ENCODE measurements around the gene SUMO2. TPM values are rescaled to one million over a fixed set of nuclear protein-coding genes. Genes with fewer than 3 reads are reported as not detected.

Gene SUMO2
- total RNA-seq, 1 donor: 92.6 TPM

GRCh38 chr17:75228305-75228704 is 45.5 kb upstream of the SUMO2 start:
- peaks cover 8% of the 10 kb centered on the region for H4K20me1 ChIP-seq (ENCODE audit: insufficient read depth, low read length)
- no peak for DNase-seq (ENCODE audit: insufficient read length, low spot score, missing footprints)
- H3K4me1 ChIP-seq (ENCODE audit: insufficient read depth, low read length): no peaks in the 10 kb centered on the region
- peaks cover 62% of the 10 kb centered on the region for H3K36me3 ChIP-seq (ENCODE audit: insufficient read depth, low read length)
- H3K79me2 ChIP-seq (ENCODE audit: insufficient read depth, low read length): no peaks in the 10 kb centered on the region
- no peak overlapping the region for H3K4me3 ChIP-seq (ENCODE audit: insufficient read depth, low read length)
- H2AFZ ChIP-seq (ENCODE audit: low read length): no peak overlapping the region
- no peak for TF ChIP-seq CTCF (IDR thresholded peaks at IDR 0.05; ENCODE audit: extremely low read depth, low read depth, low read length)
- no peak overlapping the region for H3K27ac ChIP-seq (ENCODE audit: low read depth, low read length)
- no peak overlapping the region for H3K4me2 ChIP-seq (ENCODE audit: insufficient read depth, low read length)
- H3K9me3 ChIP-seq (ENCODE audit: low read depth, low read length): no peaks in the 10 kb centered on the region
- no peaks in the 10 kb centered on the region for H3K27me3 ChIP-seq (ENCODE audit: insufficient read depth, low read length)

- Histone ChIP-seq H2AFZ (ENCODE audit: low read length) (no peak overlapping the region), H3K79me2 (ENCODE audit: insufficient read depth, low read length) (no peaks in the 10 kb centered on the region), H3K9me3 (ENCODE audit: low read depth, low read length) (no peaks in the 10 kb centered on the region), H3K27me3 (ENCODE audit: insufficient read depth, low read length) (no peaks in the 10 kb centered on the region), H3K4me1 (ENCODE audit: insufficient read depth, low read length) (no peaks in the 10 kb centered on the region), H3K36me3 (ENCODE audit: insufficient read depth, low read length) (peaks cover 58% of the 10 kb centered on the region), H4K20me1 (ENCODE audit: insufficient read depth, low read length) (peaks cover 8% of the 10 kb centered on the region), H3K4me2 (ENCODE audit: insufficient read depth, low read length) (no peak overlapping the region), H3K27ac (ENCODE audit: low read depth, low read length) (no peak overlapping the region), H3K4me3 (ENCODE audit: insufficient read depth, low read length) (no peak overlapping the region)
- no peak for TF ChIP-seq CTCF (IDR thresholded peaks at IDR 0.05; ENCODE audit: extremely low read depth, low read depth, low read length)
- DNase-seq (ENCODE audit: insufficient read length, low spot score, missing footprints): no peak
These were observed 45.0 kb upstream of the SUMO2 start for GRCh38 chr17:75227729-75228128.

- H3K4me2 ChIP-seq (ENCODE audit: insufficient read depth, low read length): no peak overlapping the region
- H3K27ac ChIP-seq (ENCODE audit: low read depth, low read length): no peak overlapping the region
- peaks cover 46% of the 10 kb centered on the region for H3K36me3 ChIP-seq (ENCODE audit: insufficient read depth, low read length)
- H3K27me3 ChIP-seq (ENCODE audit: insufficient read depth, low read length): no peaks in the 10 kb centered on the region
- peaks cover 7% of the 10 kb centered on the region for H3K79me2 ChIP-seq (ENCODE audit: insufficient read depth, low read length)
- DNase-seq (ENCODE audit: insufficient read length, low spot score, missing footprints): no peak
- H4K20me1 ChIP-seq (ENCODE audit: insufficient read depth, low read length): peaks cover 5% of the 10 kb centered on the region
- no peaks in the 10 kb centered on the region for H3K4me1 ChIP-seq (ENCODE audit: insufficient read depth, low read length)
- TF ChIP-seq CTCF (IDR thresholded peaks at IDR 0.05; ENCODE audit: extremely low read depth, low read depth, low read length): no peak
- no peak overlapping the region for H3K4me3 ChIP-seq (ENCODE audit: insufficient read depth, low read length)
- no peak overlapping the region for H2AFZ ChIP-seq (ENCODE audit: low read length)
- H3K9me3 ChIP-seq (ENCODE audit: low read depth, low read length): no peaks in the 10 kb centered on the region
These were observed 42.3 kb upstream of the SUMO2 start for GRCh38 chr17:75225016-75225415.

GRCh38 chr17:75219815-75220214 is 37.1 kb upstream of the SUMO2 start:
- Histone ChIP-seq H3K27ac (ENCODE audit: low read depth, low read length) (no peak overlapping the region), H3K9me3 (ENCODE audit: low read depth, low read length) (no peaks in the 10 kb centered on the region), H3K4me3 (ENCODE audit: insufficient read depth, low read length) (no peak overlapping the region), H4K20me1 (ENCODE audit: insufficient read depth, low read length) (peaks cover under 1% of the 10 kb centered on the region), H3K36me3 (ENCODE audit: insufficient read depth, low read length) (peaks cover 41% of the 10 kb centered on the region), H3K4me1 (ENCODE audit: insufficient read depth, low read length) (no peaks in the 10 kb centered on the region), H3K27me3 (ENCODE audit: insufficient read depth, low read length) (no peaks in the 10 kb centered on the region), H2AFZ (ENCODE audit: low read length) (no peak overlapping the region), H3K79me2 (ENCODE audit: insufficient read depth, low read length) (peaks cover 7% of the 10 kb centered on the region), H3K4me2 (ENCODE audit: insufficient read depth, low read length) (no peak overlapping the region)
- DNase-seq (ENCODE audit: insufficient read length, low spot score, missing footprints): no peak
- TF ChIP-seq CTCF (IDR thresholded peaks at IDR 0.05; ENCODE audit: extremely low read depth, low read depth, low read length): no peak
